ENCODE results near the gene TCEA3.

Gene TCEA3

DNA sequence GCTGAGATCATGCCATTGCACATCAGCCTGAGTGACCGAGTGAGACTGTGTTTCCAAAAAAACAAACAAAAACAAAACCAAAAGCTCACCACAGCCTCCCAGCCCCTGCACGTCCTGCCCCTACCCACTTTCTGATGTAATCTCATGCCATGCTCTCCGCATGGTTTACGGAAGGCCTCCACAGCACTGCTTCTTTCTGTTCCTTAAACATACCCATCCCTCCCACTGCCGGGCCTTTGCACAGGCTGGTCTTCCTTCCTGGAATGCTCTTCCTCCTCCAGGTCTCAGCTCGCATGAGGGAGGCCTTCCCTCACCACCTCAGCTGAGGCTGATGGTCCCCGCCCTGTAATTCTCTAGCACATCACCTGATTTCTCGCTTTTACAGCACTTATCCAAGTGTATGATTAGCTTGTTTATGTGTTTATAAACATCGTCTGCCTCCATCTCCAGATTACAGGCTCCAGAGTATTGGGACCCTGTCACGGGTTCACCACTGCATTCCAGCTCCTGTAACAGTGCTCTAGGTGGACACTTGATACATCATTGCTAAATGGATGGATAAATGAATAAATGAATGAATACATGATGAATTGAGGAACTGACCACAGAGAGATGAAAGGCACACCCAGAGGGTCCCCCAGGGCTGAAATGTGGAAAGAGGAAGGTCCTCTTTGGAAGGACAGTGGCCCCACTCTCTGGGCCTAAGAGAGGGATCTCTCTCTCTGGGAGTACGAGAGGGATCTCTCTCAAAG lies 22.1 kb downstream of the TCEA3 start:
- peak overlapping the region; percentile 84 for H2AK5ac ChIP-seq (ENCODE audit: low read length, severe bottlenecking)
- peak overlapping the region in 1 of 2 experiments; percentile 84 for H3K23ac ChIP-seq (ENCODE audit: low read length in 2 of 2)
- no peaks in the 10 kb centered on the region for H3K27me3 ChIP-seq (ENCODE audit: control insufficient read depth in 1 of 2, insufficient read depth in 1 of 2, low read length in 2 of 2)
- peak overlapping the region; percentile 85 for H4K91ac ChIP-seq (ENCODE audit: low read length)
- DNase-seq: peak; percentile 88
- H2BK15ac ChIP-seq (ENCODE audit: low read depth, poor library complexity, severe bottlenecking): peak overlapping the region; percentile 88
- no peak overlapping the region for H2BK5ac ChIP-seq (ENCODE audit: low read depth, low read length, poor library complexity, severe bottlenecking)
- H3K4me2 ChIP-seq (ENCODE audit: low read length, poor library complexity, severe bottlenecking): no peak overlapping the region
- H3K4me3 ChIP-seq (ENCODE audit: insufficient read depth in 1 of 2, low read depth in 1 of 2, low read length in 2 of 2): no peak overlapping the region
- 24% methylated on average over 8 of the region's 11 CpGs for WGBS
- peaks cover 14% of the 10 kb centered on the region for H3K4me1 ChIP-seq (ENCODE audit: control insufficient read depth, insufficient read depth, low read depth, low read length)
- H3K4ac ChIP-seq (ENCODE audit: low read depth in 1 of 2, low read length in 2 of 2): peak overlapping the region; percentile 61 to 71
- peak overlapping the region; percentile 56 to 89 for H2BK12ac ChIP-seq (ENCODE audit: low read length in 2 of 2)
- peaks cover 2% of the 10 kb centered on the region for H3K79me1 ChIP-seq (replicated peaks; ENCODE audit: low read length, poor library complexity, severe bottlenecking)
- H3K9ac ChIP-seq (ENCODE audit: low read length): peak overlapping the region; percentile 40
- peaks cover 0 to 36% of the 10 kb centered on the region in 2 experiments for H3K36me3 ChIP-seq (ENCODE audit: control insufficient read depth in 1 of 2, insufficient read depth in 2 of 2, low read depth in 1 of 2, low read length in 2 of 2)
- H2AFZ ChIP-seq (ENCODE audit: low read depth, low read length): peak overlapping the region; percentile 54
- H2BK120ac ChIP-seq (ENCODE audit: low read depth, low read length): peak overlapping the region; percentile 12
- H4K8ac ChIP-seq (ENCODE audit: low read length): peak overlapping the region; percentile 54
- peak overlapping the region; percentile 97 for H3K27ac ChIP-seq (ENCODE audit: low read length, poor library complexity, severe bottlenecking)
- peak overlapping the region in 1 of 2 experiments; percentile 2 for H3K14ac ChIP-seq (ENCODE audit: low read length in 2 of 2)
- H3K9me3 ChIP-seq (ENCODE audit: control insufficient read depth, low read length): no peaks in the 10 kb centered on the region
- peak overlapping the region; percentile 14 to 79 for H3K18ac ChIP-seq (ENCODE audit: low read depth in 1 of 2, low read length in 2 of 2)

DNA sequence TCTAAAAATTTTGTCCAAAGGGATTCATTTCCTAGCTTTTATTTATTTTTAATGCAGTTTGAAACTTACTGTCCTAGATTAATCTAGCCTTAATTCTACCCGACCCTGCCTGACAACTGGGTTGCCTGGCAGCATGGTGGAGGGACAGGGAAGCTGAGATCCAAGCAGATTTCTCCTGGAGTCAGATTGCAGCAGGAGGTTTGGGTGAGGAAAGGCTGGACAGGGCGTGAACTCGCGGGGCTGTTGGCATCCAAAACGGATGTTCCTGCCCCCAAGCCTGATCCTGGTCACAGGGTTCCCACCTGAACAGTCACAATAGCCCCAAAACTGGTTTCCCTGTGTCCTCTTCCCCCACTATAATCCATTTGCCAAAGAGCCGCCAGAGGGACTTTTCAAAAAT lies 23.2 kb downstream of the TCEA3 start:
- no peak overlapping the region for H3K23ac ChIP-seq (ENCODE audit: low read length in 2 of 2)
- peak overlapping the region in 1 of 2 experiments; percentile 76 for H3K14ac ChIP-seq (ENCODE audit: low read length in 2 of 2)
- H2BK15ac ChIP-seq (ENCODE audit: low read depth, poor library complexity, severe bottlenecking): peak overlapping the region; percentile 60
- H3K4me2 ChIP-seq (ENCODE audit: low read length, poor library complexity, severe bottlenecking): no peak overlapping the region
- no peak overlapping the region for H3K27ac ChIP-seq (ENCODE audit: low read length, poor library complexity, severe bottlenecking)
- peak overlapping the region; percentile 58 to 71 for H3K4ac ChIP-seq (ENCODE audit: low read depth in 1 of 2, low read length in 2 of 2)
- H4K8ac ChIP-seq (ENCODE audit: low read length): peak overlapping the region; percentile 39
- WGBS: 97% methylated on average over 6 of the region's 6 CpGs
- peak overlapping the region; percentile 14 for H4K91ac ChIP-seq (ENCODE audit: low read length)
- H3K36me3 ChIP-seq (ENCODE audit: control insufficient read depth in 1 of 2, insufficient read depth in 2 of 2, low read depth in 1 of 2, low read length in 2 of 2): peaks cover 0 to 37% of the 10 kb centered on the region in 2 experiments
- DNase-seq: no peak
- H3K9me3 ChIP-seq (ENCODE audit: control insufficient read depth, low read length): no peaks in the 10 kb centered on the region
- peak overlapping the region; percentile 65 to 98 for H2BK12ac ChIP-seq (ENCODE audit: low read length in 2 of 2)
- H3K9ac ChIP-seq (ENCODE audit: low read length): no peak overlapping the region
- H3K4me3 ChIP-seq (ENCODE audit: insufficient read depth in 1 of 2, low read depth in 1 of 2, low read length in 2 of 2): no peak overlapping the region
- no peak overlapping the region for H2AFZ ChIP-seq (ENCODE audit: low read depth, low read length)
- peaks cover 14% of the 10 kb centered on the region for H3K4me1 ChIP-seq (ENCODE audit: control insufficient read depth, insufficient read depth, low read depth, low read length)
- peak overlapping the region; percentile 69 for H2BK120ac ChIP-seq (ENCODE audit: low read depth, low read length)
- peaks cover 2% of the 10 kb centered on the region for H3K79me1 ChIP-seq (replicated peaks; ENCODE audit: low read length, poor library complexity, severe bottlenecking)
- peak overlapping the region; percentile 12 for H2AK5ac ChIP-seq (ENCODE audit: low read length, severe bottlenecking)
- peak overlapping the region; percentile 14 to 75 for H3K18ac ChIP-seq (ENCODE audit: low read depth in 1 of 2, low read length in 2 of 2)
- no peaks in the 10 kb centered on the region for H3K27me3 ChIP-seq (ENCODE audit: control insufficient read depth in 1 of 2, insufficient read depth in 1 of 2, low read length in 2 of 2)
- no peak overlapping the region for H2BK5ac ChIP-seq (ENCODE audit: low read depth, low read length, poor library complexity, severe bottlenecking)

DNA sequence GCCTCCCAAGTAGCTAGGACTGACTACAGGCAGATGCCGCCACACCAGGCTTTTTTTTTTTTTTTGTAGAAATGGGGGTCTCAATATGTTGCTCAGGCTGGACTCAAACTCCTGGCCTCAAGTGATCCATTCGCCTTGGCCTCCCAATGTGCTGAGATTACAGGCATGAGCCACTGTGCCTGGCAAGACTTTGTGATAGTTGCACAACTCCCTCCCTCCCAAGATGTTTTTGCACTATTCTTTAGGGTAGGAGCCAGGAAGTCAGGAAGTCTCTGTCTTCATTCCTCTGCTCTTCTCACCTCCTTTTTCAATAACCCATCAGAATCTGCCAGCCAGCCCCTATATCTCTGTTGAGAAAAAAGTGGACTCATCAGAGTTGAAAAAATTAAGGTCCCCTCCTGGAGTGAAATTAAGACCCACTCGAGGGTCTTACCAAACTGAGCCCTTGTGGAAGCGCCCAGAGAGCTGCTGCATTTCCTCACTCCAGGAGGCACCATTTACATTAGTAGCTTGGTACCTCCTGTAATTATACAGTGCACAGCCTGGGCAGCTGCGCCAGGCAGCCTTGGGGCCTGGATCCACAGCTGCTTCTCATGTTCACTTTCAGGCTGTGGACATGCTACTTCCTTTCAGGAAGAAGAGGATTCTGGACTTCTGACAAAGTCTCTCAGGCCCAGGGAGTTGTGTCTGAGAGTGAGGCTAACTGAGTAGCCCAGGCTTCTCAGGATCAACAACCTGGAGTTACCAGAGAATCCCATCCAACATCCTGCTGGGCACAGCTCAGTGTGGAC lies 24.0 kb downstream of the TCEA3 start:
- Histone ChIP-seq H3K4me1 (ENCODE audit: control insufficient read depth, insufficient read depth, low read depth, low read length) (peaks cover 15% of the 10 kb centered on the region), H3K79me1 (replicated peaks; ENCODE audit: low read length, poor library complexity, severe bottlenecking) (peaks cover 2% of the 10 kb centered on the region), H2AFZ (ENCODE audit: low read depth, low read length) (no peak overlapping the region), H2BK15ac (ENCODE audit: low read depth, poor library complexity, severe bottlenecking) (peak overlapping the region; percentile 73), H3K18ac (ENCODE audit: low read depth in 1 of 2, low read length in 2 of 2) (peak overlapping the region; percentile 3 to 91), H3K27me3 (ENCODE audit: control insufficient read depth in 1 of 2, insufficient read depth in 1 of 2, low read length in 2 of 2) (no peaks in the 10 kb centered on the region), H3K4me3 (ENCODE audit: insufficient read depth in 1 of 2, low read depth in 1 of 2, low read length in 2 of 2) (no peak overlapping the region), H3K9ac (ENCODE audit: low read length) (peak overlapping the region; percentile 67), H2AK5ac (ENCODE audit: low read length, severe bottlenecking) (peak overlapping the region; percentile 49), H3K23ac (ENCODE audit: low read length in 2 of 2) (no peak overlapping the region), H3K36me3 (ENCODE audit: control insufficient read depth in 1 of 2, insufficient read depth in 2 of 2, low read depth in 1 of 2, low read length in 2 of 2) (peaks cover 0 to 35% of the 10 kb centered on the region in 2 experiments), H3K14ac (ENCODE audit: low read length in 2 of 2) (peak overlapping the region in 1 of 2 experiments; percentile 59), H3K4ac (ENCODE audit: low read depth in 1 of 2, low read length in 2 of 2) (peak overlapping the region; percentile 46 to 47), H2BK120ac (ENCODE audit: low read depth, low read length) (peak overlapping the region; percentile 35), H2BK12ac (ENCODE audit: low read length in 2 of 2) (peak overlapping the region; percentile 44 to 93), H3K4me2 (ENCODE audit: low read length, poor library complexity, severe bottlenecking) (no peak overlapping the region), H3K27ac (ENCODE audit: low read length, poor library complexity, severe bottlenecking) (no peak overlapping the region), H4K91ac (ENCODE audit: low read length) (peak overlapping the region; percentile 64), H4K8ac (ENCODE audit: low read length) (no peak overlapping the region), H2BK5ac (ENCODE audit: low read depth, low read length, poor library complexity, severe bottlenecking) (no peak overlapping the region), H3K9me3 (ENCODE audit: control insufficient read depth, low read length) (no peaks in the 10 kb centered on the region)
- 95% methylated on average over 4 of the region's 5 CpGs for WGBS
- no peak for DNase-seq

DNA sequence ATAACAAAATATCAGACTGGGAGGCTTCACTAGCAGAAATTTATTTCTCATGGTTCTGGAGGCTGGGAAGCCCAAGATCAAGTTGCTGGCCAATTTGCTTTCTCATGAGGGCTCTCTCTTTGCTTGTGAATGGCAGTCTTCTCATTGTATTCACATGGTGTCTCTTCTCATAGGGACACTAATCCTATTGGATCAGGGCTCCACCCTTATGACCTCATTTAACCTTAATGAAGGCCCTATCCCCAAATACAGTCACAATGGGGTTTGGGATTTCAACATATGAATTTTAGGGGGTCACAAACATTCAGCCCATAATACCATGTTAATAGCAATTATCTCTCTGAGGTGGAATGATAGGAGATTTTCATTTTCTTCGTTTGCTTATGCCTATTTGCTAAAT lies 25.3 kb downstream of the TCEA3 start:
- H3K79me1 ChIP-seq (replicated peaks; ENCODE audit: low read length, poor library complexity, severe bottlenecking): no peaks in the 10 kb centered on the region
- H3K23ac ChIP-seq (ENCODE audit: low read length in 2 of 2): no peak overlapping the region
- no peak overlapping the region for H3K14ac ChIP-seq (ENCODE audit: low read length in 2 of 2)
- H3K27ac ChIP-seq (ENCODE audit: low read length, poor library complexity, severe bottlenecking): no peak overlapping the region
- no peak for DNase-seq
- WGBS: no CpG with 5 or more reads among the region's 1 CpG
- no peak overlapping the region for H2BK120ac ChIP-seq (ENCODE audit: low read depth, low read length)
- no peak overlapping the region for H3K4me2 ChIP-seq (ENCODE audit: low read length, poor library complexity, severe bottlenecking)
- H3K4me3 ChIP-seq (ENCODE audit: insufficient read depth in 1 of 2, low read depth in 1 of 2, low read length in 2 of 2): no peak overlapping the region
- no peaks in the 10 kb centered on the region for H3K27me3 ChIP-seq (ENCODE audit: control insufficient read depth in 1 of 2, insufficient read depth in 1 of 2, low read length in 2 of 2)
- no peak overlapping the region for H2AK5ac ChIP-seq (ENCODE audit: low read length, severe bottlenecking)
- H2BK15ac ChIP-seq (ENCODE audit: low read depth, poor library complexity, severe bottlenecking): no peak overlapping the region
- H2BK5ac ChIP-seq (ENCODE audit: low read depth, low read length, poor library complexity, severe bottlenecking): no peak overlapping the region
- H2BK12ac ChIP-seq (ENCODE audit: low read length in 2 of 2): no peak overlapping the region
- H4K91ac ChIP-seq (ENCODE audit: low read length): no peak overlapping the region
- no peaks in the 10 kb centered on the region for H3K9me3 ChIP-seq (ENCODE audit: control insufficient read depth, low read length)
- H3K9ac ChIP-seq (ENCODE audit: low read length): no peak overlapping the region
- peaks cover 18% of the 10 kb centered on the region for H3K4me1 ChIP-seq (ENCODE audit: control insufficient read depth, insufficient read depth, low read depth, low read length)
- H2AFZ ChIP-seq (ENCODE audit: low read depth, low read length): no peak overlapping the region
- no peak overlapping the region for H3K18ac ChIP-seq (ENCODE audit: low read depth in 1 of 2, low read length in 2 of 2)
- no peak overlapping the region for H4K8ac ChIP-seq (ENCODE audit: low read length)
- H3K36me3 ChIP-seq (ENCODE audit: control insufficient read depth in 1 of 2, insufficient read depth in 2 of 2, low read depth in 1 of 2, low read length in 2 of 2): peaks cover 0 to 31% of the 10 kb centered on the region in 2 experiments
- H3K4ac ChIP-seq (ENCODE audit: low read depth in 1 of 2, low read length in 2 of 2): no peak overlapping the region

Measured in mesenchymal stem cell (in vitro differentiated cells and primary cell).